ENCODE data around the gene RPL3. TPM values are rescaled to one million over a fixed set of nuclear protein-coding genes. Genes with fewer than 3 reads are reported as not detected.
"Not testable (repeated sequence)": the region's sequence is repeated elsewhere in the genome, so short reads cannot be mapped to it uniquely, and the experiment has no call there.

Gene RPL3
- total RNA-seq, 1 donor from 2014 or later, result 300 TPM

GRCh38 chr22:39327995-39328754 is 8.8 kb upstream of the RPL3 start:
- no peak for DNase-seq

GRCh38 chr22:39325392-39325932 is 6.0 kb upstream of the RPL3 start:
- intact Hi-C loops (cut with DNase I), result no loop called here
- no peak for ATAC-seq (ENCODE audit: poor library complexity)
- DNase-seq, result no peak

More at GRCh38 chr22:39327995-39328754, 8.8 kb upstream of the RPL3 start:
- intact Hi-C loops (cut with DNase I), result no loop called here
- ATAC-seq (ENCODE audit: poor library complexity), result no peak

DNA sequence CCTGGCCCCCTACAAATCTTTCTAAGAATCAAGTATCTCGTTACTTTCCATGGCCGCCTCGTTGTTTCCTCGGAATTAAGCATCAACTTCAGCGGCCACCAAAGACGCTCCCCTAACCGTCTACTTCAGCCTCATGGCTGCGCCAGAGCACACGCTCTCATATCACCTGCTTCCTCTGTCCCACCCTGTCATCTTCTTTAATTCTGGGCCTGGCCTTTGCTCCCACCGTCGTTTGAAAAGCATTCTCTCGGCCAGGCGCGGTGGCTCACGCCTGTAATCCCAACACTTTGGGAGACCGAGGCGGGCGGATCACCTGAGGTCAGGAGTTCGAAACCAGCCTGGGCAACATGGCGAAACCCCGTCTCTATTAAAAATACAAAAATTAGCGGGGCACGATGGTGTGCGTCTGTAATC is 1.2 kb upstream of the RPL3 start:
- intact Hi-C loops (cut with DNase I); ATAC-seq (ENCODE audit: poor library complexity); DNase-seq: not testable (repeated sequence)

- peak; percentile 25 for ATAC-seq (ENCODE audit: poor library complexity)
- intact Hi-C loops (cut with DNase I), result no loop called here
- DNase-seq, result no peak
Measured at GRCh38 chr22:39318507-39319283, 728 bp downstream of the RPL3 start.

DNA sequence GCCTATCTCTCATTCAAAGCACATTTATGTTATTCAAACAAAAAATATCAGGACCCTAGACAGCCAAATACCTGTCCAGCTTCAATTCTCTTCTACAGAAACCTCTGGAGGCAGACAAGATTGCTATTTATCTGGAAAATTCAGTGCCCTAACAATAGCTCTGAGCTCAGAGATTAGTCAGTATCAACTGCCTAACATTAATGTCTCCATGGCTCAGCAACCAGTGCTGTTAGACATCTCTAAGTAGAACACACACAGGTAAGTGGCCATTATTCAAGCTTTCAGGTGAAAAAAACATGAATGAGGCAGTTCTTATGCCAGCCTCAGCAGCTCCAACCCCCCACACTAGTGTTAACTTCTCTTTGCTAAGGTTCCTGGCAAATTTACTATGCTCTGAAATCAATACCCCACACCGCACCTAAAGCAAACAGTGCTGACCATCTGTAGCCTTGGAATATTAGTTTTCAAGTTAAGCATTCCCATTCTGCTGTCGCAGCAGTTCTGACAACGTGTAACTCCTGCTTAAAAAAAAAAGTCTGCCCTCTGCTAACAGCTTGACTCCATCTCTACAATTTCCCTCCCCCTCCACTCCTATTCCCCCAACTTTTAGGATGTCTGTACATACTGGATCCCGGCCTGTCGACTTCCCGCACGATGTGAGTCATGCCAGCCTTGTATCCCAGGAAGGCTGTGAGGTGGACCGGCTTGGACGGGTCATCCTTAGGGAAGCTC is 1.5 kb downstream of the RPL3 start:
- DNase-seq (no peak), ATAC-seq (ENCODE audit: poor library complexity) (no peak)
- intact Hi-C loops (cut with DNase I), result no loop called here

GRCh38 chr22:39317084-39317774 is 2.2 kb downstream of the RPL3 start:
- intact Hi-C loops (cut with DNase I), result no loop called here

DNA sequence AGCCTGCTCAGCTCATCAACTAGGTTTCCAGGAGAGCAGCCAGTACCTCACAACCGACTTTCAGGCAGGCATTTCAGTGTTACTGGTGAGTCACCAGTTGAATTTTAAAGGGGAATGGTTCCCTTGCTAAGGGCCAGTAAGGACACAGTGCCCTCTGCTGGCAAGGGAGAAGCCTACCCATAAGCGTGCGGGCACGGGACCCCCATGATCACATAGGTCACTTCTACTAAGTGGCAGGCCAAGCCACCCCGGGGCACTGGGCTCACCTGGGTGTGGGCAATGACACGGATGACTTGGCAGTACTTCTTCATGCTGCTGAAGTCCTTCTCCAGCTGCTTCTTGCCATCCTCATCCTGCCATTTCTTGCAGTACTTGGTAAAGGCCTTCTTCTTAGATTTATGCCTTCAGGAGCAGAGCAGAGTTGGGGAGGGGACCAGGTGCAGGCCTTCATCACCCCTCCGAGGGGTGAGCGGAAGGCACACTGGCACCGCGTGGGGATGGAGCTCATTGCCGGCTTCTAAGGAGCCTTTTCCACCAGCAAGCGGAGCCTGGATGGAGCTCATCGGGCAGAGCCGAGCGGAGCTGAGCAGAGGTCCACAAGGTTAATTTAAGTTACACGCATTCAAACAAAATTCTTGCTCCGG is 2.9 kb downstream of the RPL3 start:
- DNase-seq, result peak; percentile 78

More at GRCh38 chr22:39317084-39317774, 2.2 kb downstream of the RPL3 start:
- ATAC-seq (ENCODE audit: poor library complexity) (no peak), DNase-seq (no peak)

DNA sequence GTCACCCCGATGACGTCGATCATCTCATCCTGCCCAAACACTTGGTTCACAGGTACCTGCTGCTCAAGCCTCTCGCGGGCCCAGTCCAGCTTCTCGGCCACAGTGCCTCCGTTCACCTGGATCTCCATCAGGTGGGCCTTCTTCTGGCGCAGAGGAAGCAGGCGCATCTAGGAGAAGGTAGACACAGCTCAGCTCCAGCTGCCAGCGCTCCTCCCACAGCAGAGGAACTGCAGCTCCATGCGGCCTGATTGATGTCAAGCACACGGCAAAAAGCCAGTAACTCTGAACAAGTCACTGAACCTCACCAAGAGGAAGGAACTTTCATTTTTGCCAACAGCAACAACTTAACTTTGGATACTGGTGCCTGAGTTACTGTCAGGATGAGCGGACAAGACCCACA is 4.0 kb downstream of the RPL3 start:
- ATAC-seq (ENCODE audit: poor library complexity), result no peak
- intact Hi-C loops (cut with DNase I), result no loop called here

More for the DNA sequence above, 2.9 kb downstream of the RPL3 start:
- intact Hi-C loops (cut with DNase I), result no loop called here
- ATAC-seq (ENCODE audit: poor library complexity), result peak; percentile 37

DNA sequence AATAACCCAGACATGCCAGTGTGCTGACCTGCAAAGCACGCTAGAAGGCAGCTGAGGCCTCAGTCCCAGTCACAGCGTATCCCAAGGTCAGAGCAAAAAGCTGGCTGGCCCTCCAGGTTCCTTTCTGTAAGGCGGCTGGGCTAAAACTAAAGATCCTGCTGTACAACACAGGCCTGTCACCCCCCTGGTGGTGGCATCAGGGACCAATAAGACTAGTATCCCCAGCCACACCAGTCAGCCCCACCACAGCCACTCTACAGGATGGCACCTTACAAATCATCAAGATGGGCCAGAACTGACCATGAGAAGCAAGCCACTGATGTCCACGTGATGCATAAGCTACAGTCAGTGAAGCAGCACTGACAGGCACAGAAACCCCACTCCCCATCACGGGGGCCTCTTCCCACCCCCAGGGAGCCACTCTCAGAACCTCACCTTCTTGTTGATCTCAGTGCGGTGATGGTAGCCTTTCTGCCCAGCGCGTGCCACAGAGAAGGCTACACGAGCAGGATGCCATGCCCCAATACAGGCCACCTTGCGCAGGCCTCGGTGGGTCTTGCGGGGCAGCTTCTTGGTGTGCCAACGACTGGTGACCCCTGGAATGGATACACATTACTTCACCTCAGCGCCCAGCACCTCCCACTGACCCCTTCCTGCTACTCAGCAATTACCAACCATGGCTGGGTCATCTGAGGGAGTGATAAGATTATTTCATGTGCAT is 5.0 kb downstream of the RPL3 start:
- ATAC-seq (ENCODE audit: poor library complexity) (peak; percentile 7), DNase-seq (no peak)
- intact Hi-C loops (cut with DNase I), result loop anchor here (5.0 kb wide), 1 partner anchor 77 kb away; no protein-coding TSS in a partner anchor

More for the DNA sequence above, 4.0 kb downstream of the RPL3 start:
- DNase-seq, result no peak

- no peak for DNase-seq
Measured at GRCh38 chr22:39313258-39314001, 6.0 kb downstream of the RPL3 start.

GRCh38 chr22:39312410-39312809 is 7.0 kb downstream of the RPL3 start:
- no peak for ATAC-seq (ENCODE audit: poor library complexity)
- no peak for DNase-seq
- intact Hi-C loops (cut with DNase I), result loop anchor here (2.0 to 5.0 kb wide), 2 partner anchors 75 to 142 kb away; no protein-coding TSS in a partner anchor

More at GRCh38 chr22:39313258-39314001, 6.0 kb downstream of the RPL3 start:
- intact Hi-C loops (cut with DNase I), result loop anchor here (2.0 to 5.0 kb wide), 2 partner anchors 76 to 143 kb away; no protein-coding TSS in a partner anchor
- ATAC-seq (ENCODE audit: poor library complexity), result no peak

DNA sequence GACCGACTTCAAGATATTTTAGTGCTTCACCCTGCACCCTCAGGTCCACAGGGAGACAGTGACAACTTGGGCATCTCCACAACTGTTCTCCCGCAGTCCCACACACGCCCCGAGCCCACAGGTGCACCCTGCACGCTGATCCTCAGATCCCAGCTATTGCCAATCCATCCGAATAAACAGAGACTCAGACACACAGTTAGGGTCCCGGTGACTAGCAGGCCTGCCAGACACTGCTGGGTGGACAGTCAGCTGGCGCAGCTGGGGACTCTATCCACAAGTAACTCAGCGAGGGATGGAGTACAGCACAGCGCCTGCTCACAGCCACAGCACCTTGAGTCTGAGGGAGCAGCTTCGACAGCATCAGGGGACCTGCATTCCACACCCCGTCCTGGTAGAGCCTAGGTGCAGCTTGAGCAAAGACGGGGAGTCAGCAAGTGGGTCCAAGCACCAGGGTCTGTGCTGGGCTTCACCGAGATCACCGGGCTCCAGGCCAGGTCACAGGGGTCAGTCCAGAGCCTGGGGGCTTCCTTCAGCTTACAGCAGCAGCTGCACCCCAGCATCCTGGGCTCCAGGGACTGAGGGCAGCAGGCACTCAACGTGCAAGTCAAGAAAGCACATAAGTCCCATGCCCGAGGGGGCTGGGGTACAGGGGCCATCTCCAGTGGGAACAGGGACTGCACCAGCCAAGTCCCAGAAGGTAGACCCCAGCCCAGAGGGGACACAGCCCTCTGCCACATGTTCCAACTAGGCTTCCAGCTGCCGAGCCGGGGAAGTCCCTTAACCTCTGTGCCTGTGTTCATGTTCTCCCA is 7.6 kb downstream of the RPL3 start:
- intact Hi-C loops (cut with DNase I), result loop anchor here (2.0 to 5.0 kb wide), 2 partner anchors 74 to 141 kb away; no protein-coding TSS in a partner anchor
- ATAC-seq (ENCODE audit: poor library complexity) (no peak), DNase-seq (no peak)

DNA sequence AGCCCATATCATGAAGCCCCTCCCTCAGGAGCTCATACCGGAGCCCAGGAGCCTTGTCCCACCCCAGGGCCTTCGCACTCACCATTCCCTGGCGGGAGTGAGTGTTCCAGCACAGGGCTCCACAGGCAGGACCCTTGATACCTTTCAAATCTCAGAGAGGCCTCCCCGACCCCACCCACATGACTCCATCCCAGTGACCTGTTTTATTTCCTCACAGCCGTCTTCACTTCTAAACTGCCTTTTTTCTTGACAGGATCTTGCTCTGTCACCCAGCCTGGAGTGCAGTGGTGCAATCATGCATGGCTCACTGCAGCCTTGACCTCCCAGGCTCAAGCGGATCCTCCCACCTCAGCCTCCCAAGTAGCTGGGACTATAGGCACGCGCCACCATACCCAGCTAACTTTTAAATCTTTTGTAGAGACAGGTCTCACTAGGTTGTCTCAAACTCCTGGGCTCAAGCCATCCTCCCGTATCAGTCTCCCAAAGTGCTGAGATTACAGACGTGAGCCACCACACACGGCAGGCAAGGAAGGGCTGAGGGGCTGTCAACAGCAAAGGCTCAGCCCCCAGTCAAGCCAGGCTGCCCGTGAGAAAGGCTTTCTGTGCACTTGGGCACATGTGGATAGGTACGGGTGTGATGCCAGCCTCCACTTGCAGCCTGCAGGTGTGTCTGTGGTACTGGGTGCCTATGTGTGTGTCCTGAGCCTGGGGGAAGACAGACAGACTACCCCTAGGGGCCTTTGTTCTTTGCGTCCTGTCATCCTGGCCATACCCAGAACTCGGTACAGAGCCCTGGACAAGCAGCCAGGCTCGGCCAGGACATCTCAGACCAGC is 9.3 kb downstream of the RPL3 start:
- no peak for DNase-seq
- ATAC-seq (ENCODE audit: poor library complexity), result no peak
- intact Hi-C loops (cut with DNase I), result loop anchor here (5.0 kb wide), 1 partner anchor 73 kb away; no protein-coding TSS in a partner anchor

DNA sequence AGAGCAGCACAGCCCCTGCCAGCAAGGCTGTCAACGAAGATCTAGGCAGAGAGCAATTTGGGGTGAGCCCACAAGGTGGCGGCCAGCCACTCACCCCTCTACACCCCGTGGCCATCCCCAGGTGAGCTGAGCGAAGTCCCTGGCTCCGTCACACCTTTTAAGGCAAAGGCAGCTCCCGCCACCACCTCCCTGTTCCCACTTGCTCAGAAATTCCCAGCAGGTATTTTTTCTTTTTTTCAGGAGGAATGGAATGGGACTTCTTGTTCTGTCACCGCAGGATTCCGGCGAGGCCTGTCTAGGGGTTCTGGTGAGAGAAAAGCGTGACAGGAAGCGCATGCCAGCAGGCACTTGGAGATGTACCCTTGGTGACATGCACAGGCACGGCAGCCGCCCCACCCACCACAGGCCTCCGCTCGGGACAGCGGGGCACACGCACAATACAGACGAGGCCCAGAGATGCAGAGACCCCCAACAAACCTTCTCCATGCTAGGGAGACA is 10.0 kb downstream of the RPL3 start:
- no peak for ATAC-seq (ENCODE audit: poor library complexity)
- intact Hi-C loops (cut with DNase I), result no loop called here
- DNase-seq, result no peak
